Trophoblast cell (in vitro differentiated cells and primary cell): Measurements from ENCODE around the gene ECM1.

Experiments used
- DNase-seq, 2 donors: peaks; one replicate each; pipeline ENCODE4 v3.0.0-alpha.2; 2016
- H2AFZ ChIP-seq: 2 replicates; pipeline ENCODE4 v1.6.1; 2013; ENCODE audit warnings: low read length, moderate library complexity, mild to moderate bottlenecking; ENCODE audit not compliant: insufficient read depth, poor library complexity
- H2AK5ac ChIP-seq: 2 replicates; pipeline ENCODE4 v1.6.1; 2013; ENCODE audit warnings: mild to moderate bottlenecking, low read length
- H2BK120ac ChIP-seq: 2 replicates; pipeline ENCODE4 v1.6.1; 2013; ENCODE audit warnings: low read length, mild to moderate bottlenecking, moderate library complexity; ENCODE audit not compliant: insufficient read depth, poor library complexity
- H2BK12ac ChIP-seq: 2 replicates; pipeline ENCODE4 v1.6.1; 2013; ENCODE audit warnings: mild to moderate bottlenecking, low read length, moderate library complexity
- H2BK5ac ChIP-seq: 2 replicates; pipeline ENCODE4 v1.6.1; 2013; ENCODE audit warnings: low read length, low read depth, moderate library complexity, mild to moderate bottlenecking; ENCODE audit not compliant: poor library complexity
- H3K14ac ChIP-seq: 2 replicates; pipeline ENCODE4 v1.6.1; 2013; ENCODE audit warnings: mild to moderate bottlenecking, low read length
- H3K18ac ChIP-seq: 2 replicates; pipeline ENCODE4 v1.6.1; 2013; ENCODE audit warnings: mild to moderate bottlenecking, low read length
- H3K23ac ChIP-seq: 2 replicates; pipeline ENCODE4 v1.6.1; 2013; ENCODE audit warnings: low read length
- H3K27ac ChIP-seq: 2 replicates; pipeline ENCODE4 v1.5.1; 2013; ENCODE audit warnings: low read depth, mild to moderate bottlenecking, inconsistent platforms, low read length, moderate library complexity
- H3K27me3 ChIP-seq: 2 replicates; pipeline ENCODE4 v1.6.1; 2013; ENCODE audit warnings: inconsistent platforms, mild to moderate bottlenecking, low read length, moderate library complexity; ENCODE audit not compliant: insufficient read depth
- H3K36me3 ChIP-seq, 2 experiments: 1 replicate in 1 of 2; 2 replicates in 1 of 2; pipeline ENCODE4 v1.6.1; 2013; ENCODE audit warnings: low read length in 2 of 2, mild to moderate bottlenecking in 2 of 2, moderate library complexity in 1 of 2; ENCODE audit not compliant: insufficient read depth in 2 of 2, control insufficient read depth in 1 of 2
- H3K4ac ChIP-seq: 2 replicates; pipeline ENCODE4 v1.6.1; 2013; ENCODE audit warnings: low read depth, mild to moderate bottlenecking, low read length, moderate library complexity
- H3K4me1 ChIP-seq, 2 experiments: 1 replicate in 1 of 2; 2 replicates in 1 of 2; pipeline ENCODE4 v1.6.1; 2013; ENCODE audit warnings: low read length in 2 of 2, mild to moderate bottlenecking in 2 of 2, moderate library complexity in 1 of 2; ENCODE audit not compliant: insufficient read depth in 2 of 2, control insufficient read depth in 1 of 2
- H3K4me2 ChIP-seq: 2 replicates; pipeline ENCODE4 v1.6.1; 2013; ENCODE audit warnings: inconsistent platforms, mild to moderate bottlenecking, low read length, moderate library complexity
- H3K4me3 ChIP-seq: 2 replicates; pipeline ENCODE4 v1.5.1; 2013; ENCODE audit warnings: mild to moderate bottlenecking, low read depth, low read length, inconsistent platforms
- H3K79me1 ChIP-seq: one replicate; pipeline ENCODE4 v1.6.1; 2013; ENCODE audit warnings: low read length
- H3K79me2 ChIP-seq: 2 replicates; pipeline ENCODE4 v1.6.1; 2013; ENCODE audit warnings: low read length, mild to moderate bottlenecking; ENCODE audit not compliant: control insufficient read depth, insufficient read depth, poor library complexity
- H3K9ac ChIP-seq: 2 replicates; pipeline ENCODE4 v1.6.1; 2013; ENCODE audit warnings: mild to moderate bottlenecking, low read length
- H3K9me3 ChIP-seq: 2 replicates; pipeline ENCODE4 v1.6.1; 2013; ENCODE audit warnings: low read depth, mild to moderate bottlenecking, control low read depth, inconsistent platforms, low read length; ENCODE audit not compliant: insufficient read depth
- H4K12ac ChIP-seq: 2 replicates; pipeline ENCODE4 v1.6.1; 2013; ENCODE audit warnings: low read depth, mild to moderate bottlenecking, low read length, moderate library complexity
- H4K8ac ChIP-seq: 2 replicates; pipeline ENCODE4 v1.6.1; 2013; ENCODE audit warnings: low read depth, mild to moderate bottlenecking, low read length, moderate library complexity
- H4K91ac ChIP-seq: one replicate; pipeline ENCODE4 v1.6.1; 2013; ENCODE audit warnings: low read depth, mild to moderate bottlenecking, low read length, moderate library complexity
- WGBS: extraction: QIAGEN DNeasy Blood & Tissue Kit; methylation state at CpG from one replicate; pipeline ENCODE4 v1.1.7; 2013; ENCODE audit warnings: missing lambda C conversion rate; ENCODE audit not compliant: insufficient read length, insufficient coverage; ENCODE audit errors: extremely low coverage; 5-methylcytosine and 5-hydroxymethylcytosine counted together

Gene ECM1

DNA sequence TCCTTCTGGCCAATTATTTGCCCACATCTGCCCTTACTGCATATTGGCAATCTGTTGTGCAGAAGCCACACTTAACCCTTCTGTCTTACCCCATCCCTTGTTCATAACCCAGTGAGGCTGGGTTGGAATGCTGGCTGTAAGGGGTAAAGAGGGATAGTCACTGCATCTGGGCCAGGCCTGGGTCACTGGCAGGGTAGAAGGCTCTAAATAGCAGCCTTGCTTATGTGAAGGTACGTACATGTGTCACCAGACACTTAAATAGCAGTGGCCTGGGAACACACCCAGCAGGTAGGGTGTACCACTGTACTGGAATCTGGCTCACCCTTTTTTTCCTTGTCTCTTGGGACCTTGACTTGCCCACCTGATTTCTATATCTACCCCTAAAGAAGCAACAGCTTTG lies 30.6 kb upstream of the ECM1 start:
- no peak overlapping the region for H2AFZ ChIP-seq
- H3K79me2 ChIP-seq: no peaks in the 10 kb centered on the region
- no peaks in the 10 kb centered on the region for H3K4me1 ChIP-seq
- H3K9me3 ChIP-seq: no peaks in the 10 kb centered on the region
- no peaks in the 10 kb centered on the region for H3K27me3 ChIP-seq
- H3K14ac ChIP-seq: no peak overlapping the region
- no peak overlapping the region for H3K18ac ChIP-seq
- H3K23ac ChIP-seq: peak overlapping the region; percentile 4
- H4K91ac ChIP-seq: no peak overlapping the region
- no peak overlapping the region for H2BK12ac ChIP-seq
- H2BK5ac ChIP-seq: no peak overlapping the region
- H3K79me1 ChIP-seq: no peaks in the 10 kb centered on the region
- H3K9ac ChIP-seq: no peak overlapping the region
- H2AK5ac ChIP-seq: no peak overlapping the region
- H3K4me3 ChIP-seq: no peak overlapping the region
- H4K12ac ChIP-seq: no peak overlapping the region
- no peak overlapping the region for H2BK120ac ChIP-seq
- no peak overlapping the region for H3K4ac ChIP-seq
- DNase-seq: no peak
- WGBS: no CpG with 5 or more reads among the region's 1 CpG
- H3K27ac ChIP-seq: no peak overlapping the region
- no peak overlapping the region for H4K8ac ChIP-seq
- peaks cover 8% of the 10 kb centered on the region in 2 experiments for H3K36me3 ChIP-seq
- H3K4me2 ChIP-seq: no peak overlapping the region

DNA sequence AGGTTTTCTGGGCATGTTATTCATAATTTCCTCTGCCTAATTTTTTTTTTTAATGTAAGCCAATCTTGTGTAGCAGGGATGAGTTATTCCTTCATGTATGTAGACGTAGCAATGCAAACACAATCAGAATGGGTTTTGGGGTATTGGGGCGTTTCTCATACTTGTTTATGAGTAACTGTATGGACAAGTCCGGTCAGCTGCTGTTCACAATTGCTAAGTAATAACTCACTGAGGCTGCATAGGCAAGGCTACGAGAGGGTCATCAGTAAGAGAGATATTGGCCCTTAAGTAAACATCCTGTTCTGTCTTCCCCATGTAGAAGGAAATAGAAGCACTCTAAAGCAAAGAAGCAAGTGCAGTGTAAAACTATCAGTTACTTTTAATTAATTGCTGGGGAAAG lies 30.2 kb upstream of the ECM1 start:
- H3K4me3 ChIP-seq: no peak overlapping the region
- no peak overlapping the region for H2BK5ac ChIP-seq
- H2AFZ ChIP-seq: no peak overlapping the region
- H3K14ac ChIP-seq: no peak overlapping the region
- no peak overlapping the region for H3K23ac ChIP-seq
- no peak overlapping the region for H3K27ac ChIP-seq
- WGBS: no CpG with 5 or more reads among the region's 4 CpGs
- H2BK120ac ChIP-seq: no peak overlapping the region
- H2AK5ac ChIP-seq: no peak overlapping the region
- no peak overlapping the region for H4K91ac ChIP-seq
- peaks cover 4% of the 10 kb centered on the region in 2 experiments for H3K36me3 ChIP-seq
- H3K18ac ChIP-seq: no peak overlapping the region
- no peak overlapping the region for H3K4ac ChIP-seq
- no peaks in the 10 kb centered on the region for H3K79me2 ChIP-seq
- no peak for DNase-seq
- no peaks in the 10 kb centered on the region for H3K4me1 ChIP-seq
- H3K9ac ChIP-seq: no peak overlapping the region
- no peak overlapping the region for H3K4me2 ChIP-seq
- H3K79me1 ChIP-seq: no peaks in the 10 kb centered on the region
- no peak overlapping the region for H4K8ac ChIP-seq
- H2BK12ac ChIP-seq: no peak overlapping the region
- no peaks in the 10 kb centered on the region for H3K27me3 ChIP-seq
- H3K9me3 ChIP-seq: no peaks in the 10 kb centered on the region
- no peak overlapping the region for H4K12ac ChIP-seq

DNA sequence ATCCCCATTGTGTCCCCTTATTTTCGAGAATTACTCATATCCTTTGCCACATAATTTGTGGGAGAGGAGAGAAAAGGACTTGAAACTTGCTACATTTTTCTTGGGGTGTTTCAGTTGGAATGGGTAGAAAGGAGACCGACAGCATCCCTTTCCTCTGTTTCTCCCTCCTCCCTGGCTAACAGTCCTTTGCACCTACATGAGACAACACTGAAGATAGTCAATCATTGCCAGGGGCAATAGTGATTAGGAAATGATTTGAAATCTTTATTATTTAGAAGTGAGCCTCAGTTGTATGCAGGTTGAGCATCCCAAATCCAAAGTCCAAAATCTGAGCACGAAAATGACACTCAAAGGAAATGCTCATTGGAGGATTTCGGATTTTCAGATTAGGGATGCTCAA lies 28.5 kb upstream of the ECM1 start:
- Histone ChIP-seq H3K4me1 (no peaks in the 10 kb centered on the region), H3K9me3 (no peaks in the 10 kb centered on the region), H3K14ac (no peak overlapping the region), H3K23ac (no peak overlapping the region), H3K4ac (no peak overlapping the region), H2AK5ac (no peak overlapping the region), H4K91ac (no peak overlapping the region), H4K8ac (no peak overlapping the region), H4K12ac (no peak overlapping the region), H3K18ac (no peak overlapping the region), H3K27ac (no peak overlapping the region), H3K79me2 (no peaks in the 10 kb centered on the region), H2BK12ac (no peak overlapping the region), H3K36me3 (no peaks in the 10 kb centered on the region), H3K9ac (no peak overlapping the region), H3K4me2 (no peak overlapping the region), H2BK5ac (no peak overlapping the region), H3K4me3 (no peak overlapping the region), H2BK120ac (no peak overlapping the region), H2AFZ (no peak overlapping the region), H3K27me3 (no peaks in the 10 kb centered on the region), H3K79me1 (no peaks in the 10 kb centered on the region)
- no peak for DNase-seq
- no CpG with 5 or more reads among the region's 4 CpGs for WGBS

DNA sequence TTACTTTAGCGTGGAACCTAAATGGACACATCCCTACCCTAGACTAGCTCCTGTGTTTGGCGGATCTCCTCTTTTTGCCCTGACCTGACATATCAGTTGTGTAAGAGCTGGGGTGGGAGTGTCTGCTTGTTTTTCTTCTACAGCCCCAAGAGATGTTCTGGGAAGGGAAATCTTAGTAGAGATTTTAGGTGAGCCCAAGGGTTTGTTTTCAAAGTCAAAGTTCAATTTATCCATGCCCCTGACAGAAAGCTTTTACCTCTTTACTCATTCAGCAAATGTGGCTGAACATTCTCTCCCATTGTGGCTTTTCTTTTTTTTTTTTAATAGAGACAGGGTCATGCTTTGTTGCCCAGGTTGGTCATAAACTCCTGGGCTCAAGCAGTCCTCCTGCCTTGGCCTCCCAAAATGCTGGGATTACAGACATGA lies 28.0 kb upstream of the ECM1 start:
- H3K27ac ChIP-seq: no peak overlapping the region
- no peak overlapping the region for H2AFZ ChIP-seq
- H3K4me2 ChIP-seq: no peak overlapping the region
- H3K36me3 ChIP-seq: no peaks in the 10 kb centered on the region
- no peaks in the 10 kb centered on the region for H3K9me3 ChIP-seq
- no peak overlapping the region for H2AK5ac ChIP-seq
- H3K23ac ChIP-seq: no peak overlapping the region
- no peaks in the 10 kb centered on the region for H3K79me1 ChIP-seq
- H3K27me3 ChIP-seq: no peaks in the 10 kb centered on the region
- no peak overlapping the region for H4K8ac ChIP-seq
- no peaks in the 10 kb centered on the region for H3K4me1 ChIP-seq
- no peak overlapping the region for H3K9ac ChIP-seq
- no peak overlapping the region for H2BK120ac ChIP-seq
- H3K79me2 ChIP-seq: no peaks in the 10 kb centered on the region
- DNase-seq: no peak
- H4K91ac ChIP-seq: no peak overlapping the region
- H3K18ac ChIP-seq: no peak overlapping the region
- H2BK12ac ChIP-seq: no peak overlapping the region
- no peak overlapping the region for H4K12ac ChIP-seq
- no peak overlapping the region for H3K14ac ChIP-seq
- H3K4ac ChIP-seq: no peak overlapping the region
- H2BK5ac ChIP-seq: no peak overlapping the region
- WGBS: no CpG with 5 or more reads among the region's 2 CpGs
- H3K4me3 ChIP-seq: no peak overlapping the region
